OCI-LY7 (cell line): Measurements from ENCODE around the gene GSK3A.

Experiments used
- EZH2phosphoT487 ChIP-seq: fragments of 200-600 bp; sonication (generic); IDR thresholded peaks from 2 replicates; pipeline ENCODE4 v1.6.1; 2018; ENCODE audit warnings: low read depth, borderline replicate concordance, mild to moderate bottlenecking, mixed run types, antibody characterized with exemption, low read length, moderate library complexity, mixed read lengths
- TF ChIP-seq, protein P1 (sequence below): fragments of 200-600 bp; sonication (generic); conservative IDR thresholded peaks from 2 replicates; pipeline ENCODE4 v1.5.1; 2014; ENCODE audit warnings: mild to moderate bottlenecking, antibody characterized with exemption, low read length, moderate library complexity, mixed read lengths

DNA sequence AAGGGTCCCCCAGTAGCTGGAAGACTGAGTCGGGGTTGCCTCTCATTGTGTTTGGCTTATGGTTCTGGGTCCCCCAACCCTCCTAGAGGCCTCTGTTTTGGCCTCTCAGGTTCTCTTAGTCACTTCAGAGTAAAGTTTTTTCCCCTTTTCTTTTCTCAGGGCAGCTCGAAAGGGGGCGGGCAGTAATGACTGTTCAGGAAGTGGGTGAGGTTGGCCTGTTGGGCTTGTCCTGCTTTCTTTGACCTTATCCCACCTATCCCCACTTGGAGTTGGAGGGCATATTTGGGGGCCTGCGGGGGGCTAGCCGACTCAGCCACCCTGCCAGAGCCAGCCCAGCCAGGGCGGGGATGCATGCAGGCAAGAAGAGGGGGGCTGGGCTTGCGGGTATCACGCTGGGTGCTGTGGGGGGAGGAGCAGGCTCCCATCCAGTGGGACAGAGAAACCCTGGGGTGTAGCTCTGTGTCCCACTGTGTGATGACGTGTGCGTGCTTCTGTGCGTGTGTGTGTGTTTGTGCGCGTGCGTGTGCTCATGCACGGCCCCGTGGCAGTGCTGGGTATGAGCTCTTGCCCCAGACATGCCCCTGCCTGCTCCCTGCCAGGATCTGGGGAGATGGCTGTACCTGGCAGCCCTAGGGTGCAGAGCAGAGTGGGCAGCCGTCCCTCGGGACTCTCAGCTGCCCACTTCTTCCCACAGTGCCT is 28.1 kb upstream of the GSK3A start:
- TF ChIP-seq, protein P1, sequence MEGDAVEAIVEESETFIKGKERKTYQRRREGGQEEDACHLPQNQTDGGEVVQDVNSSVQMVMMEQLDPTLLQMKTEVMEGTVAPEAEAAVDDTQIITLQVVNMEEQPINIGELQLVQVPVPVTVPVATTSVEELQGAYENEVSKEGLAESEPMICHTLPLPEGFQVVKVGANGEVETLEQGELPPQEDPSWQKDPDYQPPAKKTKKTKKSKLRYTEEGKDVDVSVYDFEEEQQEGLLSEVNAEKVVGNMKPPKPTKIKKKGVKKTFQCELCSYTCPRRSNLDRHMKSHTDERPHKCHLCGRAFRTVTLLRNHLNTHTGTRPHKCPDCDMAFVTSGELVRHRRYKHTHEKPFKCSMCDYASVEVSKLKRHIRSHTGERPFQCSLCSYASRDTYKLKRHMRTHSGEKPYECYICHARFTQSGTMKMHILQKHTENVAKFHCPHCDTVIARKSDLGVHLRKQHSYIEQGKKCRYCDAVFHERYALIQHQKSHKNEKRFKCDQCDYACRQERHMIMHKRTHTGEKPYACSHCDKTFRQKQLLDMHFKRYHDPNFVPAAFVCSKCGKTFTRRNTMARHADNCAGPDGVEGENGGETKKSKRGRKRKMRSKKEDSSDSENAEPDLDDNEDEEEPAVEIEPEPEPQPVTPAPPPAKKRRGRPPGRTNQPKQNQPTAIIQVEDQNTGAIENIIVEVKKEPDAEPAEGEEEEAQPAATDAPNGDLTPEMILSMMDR = no peak
- TF ChIP-seq EZH2phosphoT487 = no peak
